ENCODE data around the gene MRPL1. TPM values are rescaled to one million over a fixed set of nuclear protein-coding genes. Genes with fewer than 3 reads are reported as not detected.

The MRPL1 gene
- total and polyA plus RNA-seq, 2 of the 13 experiments (the other 11 are each of a cell fraction or from before 2014, with no cell fraction given): 23.3 to 61.5 TPM

GRCh38 chr4:77817304-77818072 lies 45.1 kb upstream of the MRPL1 start (continued):
- TF ChIP-seq KDM2A (CRISPR knock-in tag; IDR thresholded peaks at IDR 0.05; ENCODE audit: borderline replicate concordance, low read depth) (no peak), ZNF121 (CRISPR knock-in tag; IDR thresholded peaks at IDR 0.05) (no peak), IRF2 (CRISPR knock-in tag; IDR thresholded peaks at IDR 0.05) (peak; percentile 49; the same call in 1 of the 2 replicates), RFXAP (CRISPR knock-in tag; IDR thresholded peaks at IDR 0.05; ENCODE audit: borderline replicate concordance) (no peak), ZNF274 (CRISPR knock-in tag; IDR thresholded peaks at IDR 0.05) (no peak), PTBP1 (IDR thresholded peaks at IDR 0.05; ENCODE audit: low read depth, low read length, poor library complexity, severe bottlenecking) (no peak), ESRRA (CRISPR knock-in tag; IDR thresholded peaks at IDR 0.05; ENCODE audit: low read depth) (no peak), JARID2 (CRISPR knock-in tag; IDR thresholded peaks at IDR 0.05; ENCODE audit: insufficient replicate concordance) (no peak), ZNF205 (CRISPR knock-in tag; IDR thresholded peaks at IDR 0.05) (no peak), FOXM1 (CRISPR knock-in tag; IDR thresholded peaks at IDR 0.05) (no peak), ZBTB43 (CRISPR knock-in tag; conservative IDR thresholded peaks at IDR 0.05) (0 out of 2 replicates have a peak, but pooled peaks have one; percentile 50), TGIF2 (CRISPR knock-in tag; IDR thresholded peaks at IDR 0.05) (no peak; the same call in none of the 2 replicates), POLR2AphosphoS5 (IDR thresholded peaks at IDR 0.05; ENCODE audit: low read depth, low read length) (peak; percentile 31; the same call in 1 of the 2 replicates), ZNF549 (CRISPR knock-in tag; IDR thresholded peaks at IDR 0.05) (no peak), JUN (CRISPR knock-in tag; IDR thresholded peaks at IDR 0.05) (no peak), SNAPC5 (CRISPR knock-in tag; IDR thresholded peaks at IDR 0.05; ENCODE audit: borderline replicate concordance) (no peak), HDAC1 (CRISPR knock-in tag; IDR thresholded peaks at IDR 0.05) (peak; percentile 61), ZNF597 (CRISPR knock-in tag; IDR thresholded peaks at IDR 0.05) (no peak), ZNF275 (CRISPR knock-in tag; IDR thresholded peaks at IDR 0.05; ENCODE audit: borderline replicate concordance) (no peak; the same call in 1 of the 2 replicates), ZFP36L1 (CRISPR knock-in tag; IDR thresholded peaks at IDR 0.05) (no peak), MYNN (CRISPR knock-in tag; IDR thresholded peaks at IDR 0.05; ENCODE audit: low read depth) (no peak), FOXP1 (IDR thresholded peaks at IDR 0.05) (no peak), FOXP1 (CRISPR knock-in tag; IDR thresholded peaks at IDR 0.05) (no peak), ZFY (CRISPR knock-in tag; IDR thresholded peaks at IDR 0.05) (peak; percentile 10; the same call in 1 of the 2 replicates)
- TF ChIP-seq, protein P1, sequence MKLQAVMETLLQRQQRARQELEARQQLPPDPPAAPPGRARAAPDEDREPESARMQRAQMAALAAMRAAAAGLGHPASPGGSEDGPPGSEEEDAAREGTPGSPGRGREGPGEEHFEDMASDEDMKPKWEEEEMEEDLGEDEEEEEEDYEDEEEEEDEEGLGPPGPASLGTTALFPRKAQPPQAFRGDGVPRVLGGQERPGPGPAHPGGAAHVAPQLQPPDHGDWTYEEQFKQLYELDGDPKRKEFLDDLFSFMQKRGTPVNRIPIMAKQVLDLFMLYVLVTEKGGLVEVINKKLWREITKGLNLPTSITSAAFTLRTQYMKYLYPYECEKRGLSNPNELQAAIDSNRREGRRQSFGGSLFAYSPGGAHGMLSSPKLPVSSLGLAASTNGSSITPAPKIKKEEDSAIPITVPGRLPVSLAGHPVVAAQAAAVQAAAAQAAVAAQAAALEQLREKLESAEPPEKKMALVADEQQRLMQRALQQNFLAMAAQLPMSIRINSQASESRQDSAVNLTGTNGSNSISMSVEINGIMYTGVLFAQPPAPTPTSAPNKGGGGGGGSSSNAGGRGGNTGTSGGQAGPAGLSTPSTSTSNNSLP (IDR thresholded peaks at IDR 0.05; ENCODE audit: low read depth, low read length): no peak
